ENCODE data around the gene INKA1. TPM values are rescaled to one million over a fixed set of nuclear protein-coding genes. Genes with fewer than 3 reads are reported as not detected.
A peak's percentile ranks its signal among the peaks of the same experiment; 100 is the strongest.

The INKA1 gene
- total and polyA plus RNA-seq, 9 of the 15 experiments (the other 6 are each of a cell fraction or from before 2014, with no cell fraction given): 0.55 to 13.9 (median 6.7) TPM

DNA sequence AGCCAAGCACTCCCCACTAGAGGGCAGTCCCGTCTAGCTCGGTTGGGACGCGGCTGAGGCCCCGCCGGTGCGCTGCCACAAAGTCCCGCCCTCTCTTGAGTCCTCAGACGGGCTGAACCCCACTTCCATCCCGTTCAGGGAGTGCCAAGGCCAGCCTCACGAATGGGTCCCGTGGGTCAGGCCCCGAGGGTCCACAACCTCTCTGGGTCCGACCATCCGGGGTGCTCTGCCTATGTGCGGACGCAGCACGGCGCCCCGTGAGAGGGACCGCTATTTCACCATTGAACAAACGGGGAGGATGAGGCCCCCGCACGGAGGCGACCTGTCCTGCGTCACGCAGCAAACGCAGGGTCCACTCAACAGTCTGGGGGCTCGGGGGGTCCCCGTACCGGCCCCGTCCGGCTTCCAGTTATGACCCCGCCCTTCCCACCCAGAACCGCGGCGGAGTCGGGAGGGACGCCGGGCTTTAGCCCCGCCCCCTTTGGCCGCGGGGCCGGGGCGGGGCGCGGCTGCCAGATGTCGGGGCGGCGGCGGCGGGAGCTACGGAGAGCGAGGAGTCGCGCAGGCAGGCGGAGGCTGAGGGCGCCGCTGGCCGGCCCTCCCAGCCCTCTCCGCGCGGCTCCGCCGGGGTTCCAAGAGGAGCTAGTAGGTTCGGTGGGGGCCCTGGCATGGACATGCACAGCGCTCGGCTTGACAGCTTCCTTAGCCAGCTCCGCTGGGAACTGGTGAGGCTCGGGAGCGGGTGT, at the start of gene INKA1 (continued):
- TF ChIP-seq, protein P1, sequence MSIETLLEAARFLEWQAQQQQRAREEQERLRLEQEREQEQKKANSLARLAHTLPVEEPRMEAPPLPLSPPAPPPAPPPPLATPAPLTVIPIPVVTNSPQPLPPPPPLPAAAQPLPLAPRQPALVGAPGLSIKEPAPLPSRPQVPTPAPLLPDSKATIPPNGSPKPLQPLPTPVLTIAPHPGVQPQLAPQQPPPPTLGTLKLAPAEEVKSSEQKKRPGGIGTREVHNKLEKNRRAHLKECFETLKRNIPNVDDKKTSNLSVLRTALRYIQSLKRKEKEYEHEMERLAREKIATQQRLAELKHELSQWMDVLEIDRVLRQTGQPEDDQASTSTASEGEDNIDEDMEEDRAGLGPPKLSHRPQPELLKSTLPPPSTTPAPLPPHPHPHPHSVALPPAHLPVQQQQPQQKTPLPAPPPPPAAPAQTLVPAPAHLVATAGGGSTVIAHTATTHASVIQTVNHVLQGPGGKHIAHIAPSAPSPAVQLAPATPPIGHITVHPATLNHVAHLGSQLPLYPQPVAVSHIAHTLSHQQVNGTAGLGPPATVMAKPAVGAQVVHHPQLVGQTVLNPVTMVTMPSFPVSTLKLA (conservative IDR thresholded peaks at IDR 0.05): peak; percentile 4 to 8; a peak in 3 of 4 replicates
- TF ChIP-seq REST (IDR thresholded peaks at IDR 0.05; ENCODE audit: borderline replicate concordance): peak; percentile 66
- no peak; the same call in 1 of the 2 replicates for TF ChIP-seq REST (CRISPR knock-in tag; IDR thresholded peaks at IDR 0.05; ENCODE audit: low read depth)
- peak in 2 of 3 experiments; percentile 11 to 18 for TF ChIP-seq YY1 (IDR thresholded peaks at IDR 0.05; ENCODE audit: borderline replicate concordance in 1 of 3, control insufficient read depth in 1 of 3, extremely low read depth in 1 of 3, insufficient read depth in 3 of 3, insufficient read length in 1 of 3, insufficient replicate concordance in 2 of 3, low read depth in 1 of 3, low read length in 2 of 3)
- no peak for TF ChIP-seq ASH1L (IDR thresholded peaks at IDR 0.05; ENCODE audit: borderline replicate concordance, low read depth, partially characterized antibody)
- TF ChIP-seq, protein P2, sequence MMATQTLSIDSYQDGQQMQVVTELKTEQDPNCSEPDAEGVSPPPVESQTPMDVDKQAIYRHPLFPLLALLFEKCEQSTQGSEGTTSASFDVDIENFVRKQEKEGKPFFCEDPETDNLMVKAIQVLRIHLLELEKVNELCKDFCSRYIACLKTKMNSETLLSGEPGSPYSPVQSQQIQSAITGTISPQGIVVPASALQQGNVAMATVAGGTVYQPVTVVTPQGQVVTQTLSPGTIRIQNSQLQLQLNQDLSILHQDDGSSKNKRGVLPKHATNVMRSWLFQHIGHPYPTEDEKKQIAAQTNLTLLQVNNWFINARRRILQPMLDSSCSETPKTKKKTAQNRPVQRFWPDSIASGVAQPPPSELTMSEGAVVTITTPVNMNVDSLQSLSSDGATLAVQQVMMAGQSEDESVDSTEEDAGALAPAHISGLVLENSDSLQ (IDR thresholded peaks at IDR 0.05): no peak
- TF ChIP-seq PCBP1 (IDR thresholded peaks at IDR 0.05; ENCODE audit: low read depth, low read length, poor library complexity, severe bottlenecking): no peak
- no peak for TF ChIP-seq CCNT2 (IDR thresholded peaks at IDR 0.05; ENCODE audit: borderline replicate concordance, extremely low read depth, insufficient read length, low read depth, low read length)
- no peak for TF ChIP-seq EHMT2 (IDR thresholded peaks at IDR 0.05)
- peak; percentile 26 for TF ChIP-seq RBBP5 (IDR thresholded peaks at IDR 0.05; ENCODE audit: borderline replicate concordance, insufficient read depth, low read length, poor library complexity, severe bottlenecking)
- TF ChIP-seq WHSC1 (IDR thresholded peaks at IDR 0.05; ENCODE audit: low read length): no peak
- TF ChIP-seq EZH2 (IDR thresholded peaks at IDR 0.05; ENCODE audit: borderline replicate concordance, low read depth, low read length): no peak
- no peak for TF ChIP-seq POLR3A (IDR thresholded peaks at IDR 0.05; ENCODE audit: borderline replicate concordance, extremely low read depth, insufficient read depth, insufficient read length)

Data from K562 (cell line).